Endodermal cell (in vitro differentiated cells): Measurements from ENCODE around the gene NME5. TPM values are rescaled to one million over a fixed set of nuclear protein-coding genes. Genes with fewer than 3 reads are reported as not detected.
A peak's percentile ranks its signal among the peaks of the same experiment; 100 is the strongest.

ENCODE experiments used
- DNase-seq: peaks from one replicate; pipeline ENCODE4 v3.0.0-alpha.2; 2017
- H3K27ac ChIP-seq: 2 replicates; pipeline ENCODE4 v1.5.1; 2013; ENCODE audit warnings: mild to moderate bottlenecking, low read depth, low read length, moderate library complexity
- H3K27me3 ChIP-seq: 2 replicates; pipeline ENCODE4 v1.6.1; 2013; ENCODE audit warnings: mild to moderate bottlenecking, low read length, moderate library complexity; ENCODE audit not compliant: insufficient read depth, control insufficient read depth, poor library complexity, severe bottlenecking
- H3K36me3 ChIP-seq: 2 replicates; pipeline ENCODE4 v1.7.0; 2013; ENCODE audit warnings: mild to moderate bottlenecking, low read length, moderate library complexity; ENCODE audit not compliant: control insufficient read depth, insufficient read depth
- H3K4me1 ChIP-seq: one replicate; pipeline ENCODE4 v1.7.0; 2013; ENCODE audit warnings: low read length; ENCODE audit not compliant: control insufficient read depth, insufficient read depth
- H3K4me3 ChIP-seq: 2 replicates; pipeline ENCODE4 v1.5.1; 2013; ENCODE audit warnings: mild to moderate bottlenecking, low read length, moderate library complexity
- H3K9ac ChIP-seq: 2 replicates; pipeline ENCODE4 v1.6.1; 2013; ENCODE audit warnings: mild to moderate bottlenecking, low read length, moderate library complexity; ENCODE audit not compliant: poor library complexity, severe bottlenecking; ENCODE audit errors: extremely low read depth
- H3K9me3 ChIP-seq: 2 replicates; pipeline ENCODE4 v1.6.1; 2013; ENCODE audit warnings: mild to moderate bottlenecking, low read length, moderate library complexity; ENCODE audit not compliant: control insufficient read depth
- H3K27ac Mint-ChIP-seq: 2 replicates; pipeline ENCODE4 v1.8.0; 2020; ENCODE audit warnings: mixed read lengths
- H3K27me3 Mint-ChIP-seq: 2 replicates; pipeline ENCODE4 v1.8.0; 2021; ENCODE audit warnings: mild to moderate bottlenecking, mixed read lengths; ENCODE audit not compliant: insufficient read depth
- H3K36me3 Mint-ChIP-seq: 2 replicates; pipeline ENCODE4 v1.8.0; 2020; ENCODE audit warnings: low read depth, mixed read lengths
- H3K4me1 Mint-ChIP-seq: 2 replicates; pipeline ENCODE4 v1.8.0; 2020; ENCODE audit warnings: mixed read lengths
- H3K4me3 Mint-ChIP-seq: 2 replicates; pipeline ENCODE4 v1.8.0; 2020; ENCODE audit warnings: mild to moderate bottlenecking, moderate library complexity, mixed read lengths
- H3K9me3 Mint-ChIP-seq: 2 replicates; pipeline ENCODE4 v1.8.0; 2020; ENCODE audit warnings: mild to moderate bottlenecking, mixed read lengths
- CTCF ChIP-seq: fragments of 200-600 bp; sonication (generic); conservative IDR thresholded peaks from 2 replicates; pipeline ENCODE4 v1.5.0; 2021; ENCODE audit warnings: antibody characterized with exemption, mild to moderate bottlenecking
- WGBS, 2 experiments: methylation state at CpG; one replicate each; pipeline versions ENCODE4 v1.1.5 to v1.1.7; 2013; ENCODE audit warnings: missing lambda C conversion rate in 2 of 2, mixed read lengths in 1 of 2; ENCODE audit not compliant: insufficient coverage in 1 of 2, insufficient read length in 1 of 2; 5-methylcytosine and 5-hydroxymethylcytosine counted together
- total RNA-seq, 2 donors: library from RNA; stranded (reverse); fragmentation: NEBNext Ultra II Directional in 1 of 2; extraction: Animal tissue kit (Norgen Biotek cat#: 25700) in 1 of 2; gene quantifications; 2 replicates in 1 of 2; 3 replicates in 1 of 2; pipeline ENCODE4 v1.2.1, GENCODE V29; 2021

The NME5 gene
- total RNA-seq, 2 donors from 2014 or later: 4.7 to 9.2 TPM

DNA sequence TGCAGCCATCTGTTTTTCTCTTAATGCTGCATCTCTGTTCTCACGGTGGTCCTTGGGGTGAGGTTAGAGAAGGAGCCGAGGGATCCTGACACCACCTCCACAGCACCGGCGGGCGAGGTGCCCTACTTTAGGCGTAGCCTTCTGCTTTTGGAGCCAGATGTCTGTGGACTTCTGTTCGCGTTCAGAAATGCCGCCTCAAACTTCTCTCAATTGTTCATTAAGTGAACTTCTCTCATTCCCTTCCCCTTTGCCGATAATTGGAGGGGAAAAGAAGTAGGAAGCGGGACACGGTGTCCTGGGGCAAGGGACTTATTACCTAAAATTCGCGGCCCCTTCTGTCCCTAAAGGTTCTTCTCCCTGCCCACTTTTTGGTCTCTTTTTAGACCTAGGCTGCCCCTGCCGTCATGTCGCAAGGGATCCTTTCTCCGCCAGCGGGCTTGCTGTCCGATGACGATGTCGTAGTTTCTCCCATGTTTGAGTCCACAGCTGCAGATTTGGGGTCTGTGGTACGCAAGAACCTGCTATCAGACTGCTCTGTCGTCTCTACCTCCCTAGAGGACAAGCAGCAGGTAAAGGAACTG lies 40.1 kb upstream of the NME5 start:
- H3K27me3 ChIP-seq: no peaks in the 10 kb centered on the region
- Mint-ChIP-seq H3K9me3 (no peaks in the 10 kb centered on the region), H3K27me3 (no peaks in the 10 kb centered on the region), H3K36me3 (peaks cover 52% of the 10 kb centered on the region), H3K27ac (no peak overlapping the region), H3K4me1 (peaks cover 13% of the 10 kb centered on the region), H3K4me3 (no peak overlapping the region)
- peaks cover 58% of the 10 kb centered on the region for H3K36me3 ChIP-seq
- H3K4me1 ChIP-seq: no peaks in the 10 kb centered on the region
- peak overlapping the region; percentile 98 for H3K4me3 ChIP-seq
- no peak for TF ChIP-seq CTCF
- 0 to 1% methylated on average over 16 to 23 of the region's 23 CpGs for WGBS, 2 experiments
- H3K27ac ChIP-seq: peak overlapping the region; percentile 96
- DNase-seq: peak; percentile 61
- H3K9me3 ChIP-seq: no peaks in the 10 kb centered on the region
- H3K9ac ChIP-seq: peak overlapping the region; percentile 96

DNA sequence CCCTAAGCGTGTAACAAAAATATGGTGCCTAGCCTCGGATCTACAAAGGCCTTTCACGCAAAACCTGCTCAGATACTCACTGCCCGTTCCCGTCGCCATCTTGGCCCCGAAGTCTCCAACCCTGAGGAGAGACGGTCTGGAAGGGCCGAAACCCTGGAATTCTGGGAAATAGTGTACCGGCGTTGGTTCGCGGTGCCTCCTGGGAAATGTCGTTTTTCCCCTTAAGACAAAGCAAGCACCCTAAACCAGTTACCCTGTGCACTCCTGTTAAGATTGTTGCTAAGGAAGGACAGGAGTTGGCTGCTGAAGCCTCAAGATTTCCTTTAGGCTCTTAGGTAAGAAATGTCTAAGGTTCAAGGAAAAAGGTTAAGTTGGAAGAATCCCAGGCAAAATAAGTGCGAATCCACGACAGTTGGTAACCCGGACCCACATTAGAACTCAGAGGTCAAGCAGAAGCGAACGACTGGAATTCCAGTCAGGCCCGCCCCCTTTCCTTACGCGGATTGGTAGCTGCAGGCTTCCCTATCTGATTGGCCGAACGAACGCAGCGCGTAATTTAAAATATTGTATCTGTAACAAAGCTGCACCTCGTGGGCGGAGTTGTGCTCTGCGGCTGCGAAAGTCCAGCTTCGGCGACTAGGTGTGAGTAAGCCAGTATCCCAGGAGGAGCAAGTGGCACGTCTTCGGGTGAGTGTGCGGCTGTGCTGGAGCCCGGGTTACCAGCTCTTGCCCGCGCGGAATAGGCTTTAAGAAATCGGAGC lies 39.5 kb upstream of the NME5 start, which contains the start of the genes BRD8 and KIF20A:
Gene BRD8 (minus strand): TSS at position 115 of the 761 bp plus-strand sequence. CDS start 16 bp downstream, at position 99.
Gene KIF20A (plus strand): TSS at position 597 of the 761 bp plus-strand sequence. CDS start 569 bp downstream, outside the sequence.
- H3K36me3 ChIP-seq: peaks cover 58% of the 10 kb centered on the region
- 0% methylated on average over 18 to 41 of the region's 41 CpGs for WGBS, 2 experiments
- peaks cover 50% of the 10 kb centered on the region for H3K36me3 Mint-ChIP-seq
- H3K4me1 ChIP-seq: no peaks in the 10 kb centered on the region
- H3K9me3 ChIP-seq: no peaks in the 10 kb centered on the region
- H3K4me3 Mint-ChIP-seq: no peak within 1 kb of the TSS
- peaks cover 13% of the 10 kb centered on the region for H3K4me1 Mint-ChIP-seq
- no peaks in the 10 kb centered on the region for H3K27me3 ChIP-seq
- peak; percentile 99 for DNase-seq
- peak within 1 kb of the TSS; percentile 98 for H3K4me3 ChIP-seq
- H3K27me3 Mint-ChIP-seq: no peaks in the 10 kb centered on the region
- H3K27ac Mint-ChIP-seq: no peak within 1 kb of the TSS
- no peaks in the 10 kb centered on the region for H3K9me3 Mint-ChIP-seq
- peak within 1 kb of the TSS; percentile 96 for H3K27ac ChIP-seq
- TF ChIP-seq CTCF: no peak
- H3K9ac ChIP-seq: peak within 1 kb of the TSS; percentile 96

DNA sequence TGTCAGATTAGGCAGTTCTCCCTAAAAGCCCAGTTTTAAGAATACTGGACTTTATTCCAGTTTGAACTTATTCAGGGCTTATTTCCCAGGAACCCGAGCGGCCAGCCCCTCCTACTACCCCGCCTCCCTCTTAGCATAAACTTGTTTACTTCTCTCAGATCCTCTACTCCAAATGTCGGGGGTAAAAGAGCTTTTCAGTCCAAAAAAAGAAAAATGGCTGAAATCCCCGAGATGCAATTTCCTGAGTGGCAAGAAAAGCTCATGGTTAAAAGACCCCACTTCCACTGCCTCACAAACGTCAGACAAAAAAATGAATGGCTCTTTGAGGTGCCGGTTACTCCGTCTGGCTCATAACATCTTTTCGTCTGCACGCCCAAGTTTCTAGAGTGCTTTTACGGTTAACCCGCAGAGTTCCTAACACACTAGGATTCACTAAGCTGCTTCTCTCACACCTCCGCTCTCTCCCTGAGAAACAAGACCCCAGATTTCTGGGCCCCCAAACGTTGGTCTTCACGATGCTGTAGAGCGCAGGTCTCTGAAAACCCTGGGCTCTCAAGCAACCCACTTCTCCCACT lies 38.8 kb upstream of the NME5 start:
- H3K4me3 ChIP-seq: peak overlapping the region; percentile 98
- H3K27me3 Mint-ChIP-seq: no peaks in the 10 kb centered on the region
- H3K4me1 ChIP-seq: no peaks in the 10 kb centered on the region
- no peak for TF ChIP-seq CTCF
- no peak overlapping the region for H3K27ac Mint-ChIP-seq
- peaks cover 58% of the 10 kb centered on the region for H3K36me3 ChIP-seq
- peak overlapping the region; percentile 96 for H3K27ac ChIP-seq
- peaks cover 13% of the 10 kb centered on the region for H3K4me1 Mint-ChIP-seq
- DNase-seq: peak; percentile 64
- peaks cover 47% of the 10 kb centered on the region for H3K36me3 Mint-ChIP-seq
- no peaks in the 10 kb centered on the region for H3K27me3 ChIP-seq
- no peak overlapping the region for H3K4me3 Mint-ChIP-seq
- H3K9me3 ChIP-seq: no peaks in the 10 kb centered on the region
- H3K9ac ChIP-seq: peak overlapping the region; percentile 96
- 0% methylated on average over 10 to 16 of the region's 16 CpGs for WGBS, 2 experiments
- H3K9me3 Mint-ChIP-seq: no peaks in the 10 kb centered on the region
